NCI-H1436 treated with DMSO at 0.1 percent for 48 hours (cell line): ENCODE data around the gene PGM5.

Experiments
- DNase-seq: peaks from one replicate; lab custom pipeline; 2025; lab: John Stamatoyannopoulos, UW

PGM5 gene

GRCh38 chr9:68433531-68434110 lies 77.2 kb downstream of the PGM5 start:
- DNase-seq, result no peak

- DNase-seq, result no peak
Measured at GRCh38 chr9:68437785-68438184, 81.4 kb downstream of the PGM5 start.

GRCh38 chr9:68443624-68444023 lies 87.2 kb downstream of the PGM5 start:
- DNase-seq, result no peak

- DNase-seq, result no peak
Measured at GRCh38 chr9:68446836-68447235, 90.4 kb downstream of the PGM5 start.

GRCh38 chr9:68447611-68448010 lies 91.2 kb downstream of the PGM5 start:
- no peak for DNase-seq

GRCh38 chr9:68454579-68455334 lies 98.3 kb downstream of the PGM5 start:
- DNase-seq, result no peak

- DNase-seq, result no peak
Measured at GRCh38 chr9:68455451-68455850, 99.0 kb downstream of the PGM5 start.

GRCh38 chr9:68457803-68458202 lies 101.4 kb downstream of the PGM5 start:
- DNase-seq, result no peak

GRCh38 chr9:68458918-68459317 lies 102.5 kb downstream of the PGM5 start:
- no peak for DNase-seq

- DNase-seq, result no peak
Measured at GRCh38 chr9:68462105-68462775, 105.8 kb downstream of the PGM5 start.

GRCh38 chr9:68470067-68470466 lies 113.7 kb downstream of the PGM5 start:
- DNase-seq, result no peak

- no peak for DNase-seq
Measured at GRCh38 chr9:68470634-68471033, 114.2 kb downstream of the PGM5 start.

- DNase-seq, result no peak
Measured at GRCh38 chr9:68472119-68472518, 115.7 kb downstream of the PGM5 start.

GRCh38 chr9:68473790-68474189 lies 117.4 kb downstream of the PGM5 start:
- no peak for DNase-seq

- no peak for DNase-seq
Measured at GRCh38 chr9:68476422-68476821, 120.0 kb downstream of the PGM5 start.

GRCh38 chr9:68476847-68477246 lies 120.4 kb downstream of the PGM5 start:
- no peak for DNase-seq

GRCh38 chr9:68480807-68481206 lies 124.4 kb downstream of the PGM5 start:
- DNase-seq, result no peak

- no peak for DNase-seq
Measured at GRCh38 chr9:68482548-68482947, 126.1 kb downstream of the PGM5 start.

- DNase-seq, result no peak
Measured at GRCh38 chr9:68488126-68488525, 131.7 kb downstream of the PGM5 start.

GRCh38 chr9:68489646-68490045 lies 133.2 kb downstream of the PGM5 start:
- DNase-seq, result no peak

GRCh38 chr9:68492806-68493205 lies 136.4 kb downstream of the PGM5 start:
- DNase-seq, result no peak

GRCh38 chr9:68493541-68493940 lies 137.1 kb downstream of the PGM5 start:
- no peak for DNase-seq

- DNase-seq, result no peak
Measured at GRCh38 chr9:68493958-68494577, 137.7 kb downstream of the PGM5 start.
